Loucy (cell line): ENCODE results near the gene CTDSPL.

Experiments used
- H2AFZ ChIP-seq: fragments of 200-600 bp; sonication (generic); 2 replicates; pipeline ENCODE4 v1.6.0; 2016; ENCODE audit warnings: antibody characterized with exemption, mild to moderate bottlenecking, low read length, moderate library complexity
- H3F3A ChIP-seq: fragments of 200-600 bp; 2 replicates; pipeline ENCODE4 v1.6.0; 2016; ENCODE audit warnings: antibody characterized with exemption, low read depth, mild to moderate bottlenecking
- H3K27me3 ChIP-seq: fragments of 200-600 bp; sonication (generic); 2 replicates; pipeline ENCODE4 v1.6.1; 2014; ENCODE audit warnings: low read length, mild to moderate bottlenecking; ENCODE audit not compliant: insufficient read depth, poor library complexity, severe bottlenecking
- H3K36me3 ChIP-seq: fragments of 200-600 bp; sonication (generic); 2 replicates; pipeline ENCODE4 v1.6.1; 2016; ENCODE audit warnings: low read length; ENCODE audit not compliant: insufficient read depth
- H3K4me1 ChIP-seq: fragments of 200-600 bp; sonication (generic); 2 replicates; pipeline ENCODE4 v1.5.1; 2014; ENCODE audit warnings: low read length, mild to moderate bottlenecking; ENCODE audit not compliant: insufficient read depth, poor library complexity, severe bottlenecking
- H3K4me2 ChIP-seq: fragments of 200-600 bp; sonication (generic); 2 replicates; pipeline ENCODE4 v1.6.0; 2014; ENCODE audit warnings: antibody characterized with exemption, low read length, low read depth, mild to moderate bottlenecking; ENCODE audit not compliant: poor library complexity, severe bottlenecking
- H3K4me3 ChIP-seq: fragments of 200-600 bp; sonication (generic); 2 replicates; pipeline ENCODE4 v1.5.1; 2014; ENCODE audit warnings: low read length, mild to moderate bottlenecking, mixed read lengths; ENCODE audit not compliant: poor library complexity, severe bottlenecking
- H3K79me2 ChIP-seq: fragments of 200-600 bp; sonication (generic); 2 replicates; pipeline ENCODE4 v1.6.1; 2014; ENCODE audit warnings: low read length; ENCODE audit not compliant: insufficient read depth
- H3K9ac ChIP-seq: fragments of 200-600 bp; sonication (generic); 2 replicates; pipeline ENCODE4 v1.6.0; 2014; ENCODE audit warnings: mild to moderate bottlenecking, low read depth, low read length, moderate library complexity; ENCODE audit not compliant: poor library complexity, severe bottlenecking
- H3K9me2 ChIP-seq: fragments of 200-600 bp; sonication (generic); replicated peaks from 2 replicates; pipeline ENCODE4 v1.6.1; 2016; ENCODE audit warnings: low read depth, low read length, mixed read lengths
- H3K9me3 ChIP-seq: fragments of 200-600 bp; sonication (generic); 2 replicates; pipeline ENCODE4 v1.6.1; 2014; ENCODE audit warnings: mild to moderate bottlenecking, antibody characterized with exemption, low read length, low read depth; ENCODE audit not compliant: insufficient read depth
- H4K20me1 ChIP-seq: fragments of 200-600 bp; sonication (generic); 2 replicates; pipeline ENCODE4 v1.6.0; 2014; ENCODE audit warnings: antibody characterized with exemption, low read length, mild to moderate bottlenecking; ENCODE audit not compliant: insufficient read depth, poor library complexity, severe bottlenecking
- EZH2phosphoT487 ChIP-seq: fragments of 200-600 bp; IDR thresholded peaks from 2 replicates; pipeline ENCODE4 v1.6.1; 2018; ENCODE audit warnings: antibody characterized with exemption, mild to moderate bottlenecking, moderate library complexity, borderline replicate concordance
- TF ChIP-seq, protein P1 (sequence below): fragments of 200-600 bp; sonication (generic); conservative IDR thresholded peaks from 2 replicates; pipeline ENCODE4 v1.5.1; 2014; ENCODE audit warnings: mild to moderate bottlenecking, antibody characterized with exemption, low read length

Gene CTDSPL

DNA sequence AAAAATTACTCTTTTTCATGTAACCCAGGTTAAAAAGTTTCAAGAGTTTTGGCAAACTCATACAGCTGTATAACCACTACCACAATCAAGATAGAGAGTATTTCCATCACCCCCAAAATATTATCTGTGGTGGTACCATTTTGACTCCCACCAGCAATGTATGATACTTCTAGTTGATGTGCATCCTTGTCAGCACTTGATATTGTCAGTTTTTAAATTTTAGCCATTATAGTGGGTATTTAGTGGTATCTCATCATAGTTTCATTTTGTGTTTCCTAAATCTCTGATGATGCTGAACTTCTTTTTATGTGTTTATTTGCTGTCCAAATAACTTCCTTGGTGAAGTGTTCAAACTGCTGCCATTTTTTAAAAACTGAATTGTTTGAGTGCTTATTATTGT, 14.6 kb downstream of the CTDSPL start:
- Histone ChIP-seq H3K9me3 (peaks cover 8% of the 10 kb centered on the region; the same call in 1 of the 2 replicates), H3K36me3 (peaks cover 3% of the 10 kb centered on the region; the same call in 1 of the 2 replicates), H3K9ac (no peak overlapping the region), H3K4me3 (no peak overlapping the region), H3K27me3 (no peaks in the 10 kb centered on the region), H3F3A (no peaks in the 10 kb centered on the region), H3K4me2 (no peak overlapping the region), H3K9me2 (no peaks in the 10 kb centered on the region), H3K4me1 (peaks cover 8% of the 10 kb centered on the region), H2AFZ (no peak overlapping the region), H4K20me1 (no peaks in the 10 kb centered on the region), H3K79me2 (no peaks in the 10 kb centered on the region)
- no peak for TF ChIP-seq EZH2phosphoT487
- TF ChIP-seq, protein P1, sequence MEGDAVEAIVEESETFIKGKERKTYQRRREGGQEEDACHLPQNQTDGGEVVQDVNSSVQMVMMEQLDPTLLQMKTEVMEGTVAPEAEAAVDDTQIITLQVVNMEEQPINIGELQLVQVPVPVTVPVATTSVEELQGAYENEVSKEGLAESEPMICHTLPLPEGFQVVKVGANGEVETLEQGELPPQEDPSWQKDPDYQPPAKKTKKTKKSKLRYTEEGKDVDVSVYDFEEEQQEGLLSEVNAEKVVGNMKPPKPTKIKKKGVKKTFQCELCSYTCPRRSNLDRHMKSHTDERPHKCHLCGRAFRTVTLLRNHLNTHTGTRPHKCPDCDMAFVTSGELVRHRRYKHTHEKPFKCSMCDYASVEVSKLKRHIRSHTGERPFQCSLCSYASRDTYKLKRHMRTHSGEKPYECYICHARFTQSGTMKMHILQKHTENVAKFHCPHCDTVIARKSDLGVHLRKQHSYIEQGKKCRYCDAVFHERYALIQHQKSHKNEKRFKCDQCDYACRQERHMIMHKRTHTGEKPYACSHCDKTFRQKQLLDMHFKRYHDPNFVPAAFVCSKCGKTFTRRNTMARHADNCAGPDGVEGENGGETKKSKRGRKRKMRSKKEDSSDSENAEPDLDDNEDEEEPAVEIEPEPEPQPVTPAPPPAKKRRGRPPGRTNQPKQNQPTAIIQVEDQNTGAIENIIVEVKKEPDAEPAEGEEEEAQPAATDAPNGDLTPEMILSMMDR, result no peak

DNA sequence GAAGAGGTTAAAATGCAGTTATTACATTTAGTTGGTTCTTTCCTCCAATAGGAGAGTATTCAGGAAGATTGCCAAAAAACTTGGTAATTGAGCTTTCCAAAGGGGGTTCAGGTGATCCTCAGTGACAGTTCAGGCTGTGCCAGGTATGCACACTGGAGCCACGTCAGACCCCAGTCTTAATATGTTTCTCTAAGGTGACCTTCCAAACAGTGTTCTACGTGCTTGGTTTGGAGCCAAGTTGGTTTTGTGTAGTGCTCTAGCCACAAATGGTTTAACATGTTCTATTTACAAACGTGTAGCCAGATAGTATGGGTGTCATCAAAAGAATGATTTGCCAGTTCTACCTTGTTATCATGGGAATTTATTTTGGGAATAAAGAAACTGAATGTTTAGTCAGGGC, 21.0 kb downstream of the CTDSPL start:
- Histone ChIP-seq H3K4me1 (no peaks in the 10 kb centered on the region), H2AFZ (no peak overlapping the region), H3K9me2 (no peaks in the 10 kb centered on the region), H3K9ac (no peak overlapping the region), H3K4me3 (no peak overlapping the region), H3K36me3 (no peaks in the 10 kb centered on the region), H3K9me3 (no peaks in the 10 kb centered on the region), H3K79me2 (no peaks in the 10 kb centered on the region), H3K27me3 (no peaks in the 10 kb centered on the region), H4K20me1 (no peaks in the 10 kb centered on the region), H3K4me2 (no peak overlapping the region), H3F3A (no peaks in the 10 kb centered on the region)
- no peak for TF ChIP-seq EZH2phosphoT487
- TF ChIP-seq, protein P1, result no peak

DNA sequence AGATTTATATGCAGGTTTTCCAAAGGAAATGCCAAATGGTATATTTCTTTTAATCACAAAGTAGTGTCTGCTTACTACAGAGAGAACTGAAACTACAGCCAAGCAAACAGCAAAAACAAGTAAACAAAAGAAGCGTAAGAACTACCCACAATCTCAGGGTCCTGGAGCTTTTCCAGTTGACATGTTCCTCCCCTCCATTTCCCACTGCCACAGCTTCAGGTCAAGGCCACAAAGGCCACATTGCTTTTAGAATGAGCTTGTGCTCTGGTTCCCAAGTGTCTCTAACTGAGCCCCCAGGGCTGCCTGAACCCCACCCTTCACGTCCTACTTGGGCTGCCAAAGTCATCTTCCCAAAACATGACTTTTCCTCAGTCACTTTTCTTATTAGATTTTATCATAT, 24.1 kb downstream of the CTDSPL start:
- H3K79me2 ChIP-seq, result no peaks in the 10 kb centered on the region
- no peaks in the 10 kb centered on the region for H3K9me2 ChIP-seq
- no peaks in the 10 kb centered on the region for H3K27me3 ChIP-seq
- no peaks in the 10 kb centered on the region for H3K9me3 ChIP-seq
- no peak overlapping the region for H3K4me2 ChIP-seq
- H4K20me1 ChIP-seq, result no peaks in the 10 kb centered on the region
- H3K36me3 ChIP-seq, result no peaks in the 10 kb centered on the region
- H3K4me1 ChIP-seq, result peaks cover 3% of the 10 kb centered on the region
- no peaks in the 10 kb centered on the region for H3F3A ChIP-seq
- TF ChIP-seq, protein P1, result no peak
- TF ChIP-seq EZH2phosphoT487, result no peak
- no peak overlapping the region for H3K4me3 ChIP-seq
- H2AFZ ChIP-seq, result no peak overlapping the region
- H3K9ac ChIP-seq, result no peak overlapping the region
